Measurements from ENCODE around the gene NSMF. TPM values are rescaled to one million over a fixed set of nuclear protein-coding genes. Genes with fewer than 3 reads are reported as not detected.

The NSMF gene
- total RNA-seq, 2 donors from 2014 or later = 58.9 to 66.0 TPM

- no peak for DNase-seq
- Mint-ChIP-seq H3K4me1 (no peaks in the 10 kb centered on the region), H3K36me3 (ENCODE audit: low read depth) (no peaks in the 10 kb centered on the region), H3K9me3 (no peaks in the 10 kb centered on the region), H3K4me3 (no peak overlapping the region), H3K27me3 (ENCODE audit: insufficient read depth) (peaks cover 2% of the 10 kb centered on the region), H3K27ac (no peak overlapping the region)
- H3K27me3 ChIP-seq (ENCODE audit: control insufficient read depth, insufficient read depth, low read length, poor library complexity, severe bottlenecking) = no peaks in the 10 kb centered on the region
- WGBS, 2 experiments (ENCODE audit: insufficient coverage in 1 of 2, insufficient read length in 1 of 2) = 92% methylated on average over 20 to 42 of the region's 42 CpGs
- no peaks in the 10 kb centered on the region for H3K9me3 ChIP-seq (ENCODE audit: control insufficient read depth, low read length)
- no peak for TF ChIP-seq CTCF (conservative IDR thresholded peaks at IDR 0.05)
- no peak overlapping the region for H3K4me3 ChIP-seq (ENCODE audit: low read length)
- H3K9ac ChIP-seq (ENCODE audit: extremely low read depth, low read length, poor library complexity, severe bottlenecking) = no peak overlapping the region
- no peaks in the 10 kb centered on the region for H3K36me3 ChIP-seq (ENCODE audit: control insufficient read depth, insufficient read depth, low read length)
- H3K27ac ChIP-seq (ENCODE audit: low read depth, low read length) = no peak overlapping the region
- H3K4me1 ChIP-seq (ENCODE audit: control insufficient read depth, insufficient read depth, low read length) = no peaks in the 10 kb centered on the region
Measured at GRCh38 chr9:137435980-137436760, 23.0 kb downstream of the NSMF start.

GRCh38 chr9:137435381-137435891 is 23.7 kb downstream of the NSMF start:
- H3K4me1 ChIP-seq (ENCODE audit: control insufficient read depth, insufficient read depth, low read length) = no peaks in the 10 kb centered on the region
- TF ChIP-seq CTCF (conservative IDR thresholded peaks at IDR 0.05) = no peak
- H3K4me3 ChIP-seq (ENCODE audit: low read length) = no peak overlapping the region
- no peaks in the 10 kb centered on the region for H3K9me3 ChIP-seq (ENCODE audit: control insufficient read depth, low read length)
- 89 to 93% methylated on average over 14 to 20 of the region's 20 CpGs for WGBS, 2 experiments (ENCODE audit: insufficient coverage in 1 of 2, insufficient read length in 1 of 2)
- no peaks in the 10 kb centered on the region for H3K27me3 ChIP-seq (ENCODE audit: control insufficient read depth, insufficient read depth, low read length, poor library complexity, severe bottlenecking)
- no peak overlapping the region for H3K9ac ChIP-seq (ENCODE audit: extremely low read depth, low read length, poor library complexity, severe bottlenecking)
- Mint-ChIP-seq H3K27me3 (ENCODE audit: insufficient read depth) (peaks cover 2% of the 10 kb centered on the region), H3K9me3 (no peaks in the 10 kb centered on the region), H3K4me3 (no peak overlapping the region), H3K27ac (no peak overlapping the region), H3K36me3 (ENCODE audit: low read depth) (no peaks in the 10 kb centered on the region), H3K4me1 (no peaks in the 10 kb centered on the region)
- no peaks in the 10 kb centered on the region for H3K36me3 ChIP-seq (ENCODE audit: control insufficient read depth, insufficient read depth, low read length)
- no peak overlapping the region for H3K27ac ChIP-seq (ENCODE audit: low read depth, low read length)
- no peak for DNase-seq

GRCh38 chr9:137434498-137435380 is 24.4 kb downstream of the NSMF start:
- 91 to 97% methylated on average over 30 to 43 of the region's 43 CpGs for WGBS, 2 experiments (ENCODE audit: insufficient coverage in 1 of 2, insufficient read length in 1 of 2)
- Mint-ChIP-seq H3K9me3 (no peaks in the 10 kb centered on the region), H3K27ac (no peak overlapping the region), H3K4me1 (no peaks in the 10 kb centered on the region), H3K4me3 (no peak overlapping the region), H3K36me3 (ENCODE audit: low read depth) (no peaks in the 10 kb centered on the region), H3K27me3 (ENCODE audit: insufficient read depth) (peaks cover 2% of the 10 kb centered on the region)
- no peaks in the 10 kb centered on the region for H3K9me3 ChIP-seq (ENCODE audit: control insufficient read depth, low read length)
- H3K36me3 ChIP-seq (ENCODE audit: control insufficient read depth, insufficient read depth, low read length) = no peaks in the 10 kb centered on the region
- H3K27me3 ChIP-seq (ENCODE audit: control insufficient read depth, insufficient read depth, low read length, poor library complexity, severe bottlenecking) = no peaks in the 10 kb centered on the region
- H3K27ac ChIP-seq (ENCODE audit: low read depth, low read length) = no peak overlapping the region
- H3K4me3 ChIP-seq (ENCODE audit: low read length) = no peak overlapping the region
- H3K4me1 ChIP-seq (ENCODE audit: control insufficient read depth, insufficient read depth, low read length) = no peaks in the 10 kb centered on the region
- no peak overlapping the region for H3K9ac ChIP-seq (ENCODE audit: extremely low read depth, low read length, poor library complexity, severe bottlenecking)
- no peak for TF ChIP-seq CTCF (conservative IDR thresholded peaks at IDR 0.05)
- DNase-seq = no peak
